NCI-H460 (cell line): ENCODE measurements around the gene PACRG. TPM values are rescaled to one million over a fixed set of nuclear protein-coding genes. Genes with fewer than 3 reads are reported as not detected.

Experiments
- DNase-seq: peaks from one replicate; pipeline ENCODE4 v3.0.0-alpha.2; 2016; ENCODE audit warnings: low read depth; ENCODE audit errors: extremely low read depth
- total RNA-seq: library from RNA; depleted of rRNA; stranded (reverse); fragments of >200 nt; shearing (Covaris generic); gene quantifications from 2 replicates; pipeline ENCODE4 v1.2.3, GENCODE V29; 2014

PACRG gene
- total RNA-seq, 1 experiment from 2014 or later = 0.15 TPM

DNA sequence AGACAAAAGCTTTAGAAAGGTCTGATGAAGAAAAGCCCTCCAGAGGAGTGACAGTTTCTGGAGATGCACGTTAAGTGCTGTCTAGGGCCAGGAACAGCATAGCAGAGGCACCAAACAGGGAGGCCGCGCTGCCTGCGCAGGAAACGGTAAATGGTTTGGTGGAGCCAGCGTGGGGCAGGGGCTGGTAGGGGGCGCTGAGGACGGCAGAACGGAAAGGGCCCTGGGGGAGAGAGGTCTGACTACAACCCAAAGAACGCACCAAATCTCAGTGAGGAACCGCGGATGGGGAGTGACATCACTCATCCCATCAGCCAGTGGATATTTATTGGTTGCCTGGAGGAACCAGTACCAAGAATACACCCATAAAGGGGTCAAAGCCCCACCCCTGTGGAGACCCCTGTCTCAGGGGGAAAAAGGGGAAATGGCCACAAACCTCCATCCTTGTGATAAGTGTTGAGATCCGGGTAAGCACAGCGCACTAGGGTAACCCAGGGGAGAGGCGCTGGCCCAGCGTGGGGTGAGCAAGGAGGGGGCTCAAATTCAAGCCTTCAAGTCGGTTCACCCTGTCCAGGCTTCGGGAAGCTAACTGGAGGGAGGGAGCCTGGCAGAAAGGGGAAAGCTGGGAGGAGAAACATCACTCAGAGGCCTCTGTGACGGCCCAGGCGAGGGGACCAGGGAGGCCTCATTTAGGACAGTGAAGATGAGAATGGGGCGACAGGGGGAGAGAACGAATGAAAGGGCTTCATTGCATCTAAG lies 437.6 kb downstream of the PACRG start:
- DNase-seq = no peak

DNA sequence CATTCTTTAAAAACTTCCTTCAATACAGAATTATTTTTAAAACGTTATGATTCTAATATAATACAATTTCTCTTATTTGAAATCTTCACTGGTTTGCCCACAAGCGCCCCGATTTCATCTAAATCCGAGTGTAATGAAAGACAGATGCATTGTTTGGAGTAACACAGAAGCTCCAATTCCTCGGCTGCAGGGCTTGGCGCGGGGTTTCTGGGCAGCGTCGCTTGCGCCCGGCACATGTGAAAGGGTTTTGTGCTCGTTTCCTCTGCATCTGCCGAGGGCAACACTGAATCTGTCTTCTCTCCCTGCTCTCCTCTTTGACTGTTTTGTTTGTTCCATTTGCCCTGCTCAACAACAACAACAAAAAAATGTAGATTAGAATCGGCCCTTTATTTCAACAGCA lies 438.1 kb downstream of the PACRG start:
- DNase-seq = no peak

DNA sequence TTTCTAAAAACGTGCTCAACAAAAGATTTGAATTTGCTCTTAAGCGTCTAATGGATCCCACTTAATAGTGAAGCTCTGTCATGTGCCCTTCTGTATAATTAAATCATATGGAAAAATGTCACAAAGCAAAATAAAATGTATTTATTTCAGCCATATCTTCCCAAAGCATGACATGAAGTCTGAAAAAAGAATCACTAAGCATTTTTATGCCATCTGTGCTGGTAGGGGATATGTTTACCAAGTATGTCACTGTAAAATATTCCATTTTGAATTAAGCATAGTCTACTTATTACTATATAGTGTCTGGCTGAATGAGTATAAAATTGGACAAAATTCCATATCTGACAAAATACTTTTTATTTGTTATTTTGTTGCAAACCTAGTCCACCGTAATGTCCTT lies 438.7 kb downstream of the PACRG start:
- no peak for DNase-seq

DNA sequence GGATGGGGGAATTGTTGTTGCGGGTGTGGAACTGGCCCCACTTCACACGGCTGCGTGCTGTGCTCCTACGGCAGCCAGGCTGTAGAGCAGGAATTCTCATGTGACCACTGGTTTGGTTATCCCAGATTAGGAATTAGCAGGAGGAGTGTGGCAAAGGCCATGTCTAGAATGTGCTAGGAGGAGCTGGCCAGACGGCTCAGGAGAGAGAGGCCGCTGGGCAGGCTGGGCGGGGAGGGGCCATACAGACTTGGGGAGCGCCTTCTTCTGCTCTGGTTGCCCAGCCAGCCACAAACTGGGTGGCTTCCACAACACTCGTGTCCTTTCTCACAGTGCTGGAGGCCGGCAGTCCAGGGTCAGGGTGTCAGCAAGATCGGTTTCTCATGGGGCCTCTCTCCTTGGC lies 441.7 kb downstream of the PACRG start:
- DNase-seq = no peak

DNA sequence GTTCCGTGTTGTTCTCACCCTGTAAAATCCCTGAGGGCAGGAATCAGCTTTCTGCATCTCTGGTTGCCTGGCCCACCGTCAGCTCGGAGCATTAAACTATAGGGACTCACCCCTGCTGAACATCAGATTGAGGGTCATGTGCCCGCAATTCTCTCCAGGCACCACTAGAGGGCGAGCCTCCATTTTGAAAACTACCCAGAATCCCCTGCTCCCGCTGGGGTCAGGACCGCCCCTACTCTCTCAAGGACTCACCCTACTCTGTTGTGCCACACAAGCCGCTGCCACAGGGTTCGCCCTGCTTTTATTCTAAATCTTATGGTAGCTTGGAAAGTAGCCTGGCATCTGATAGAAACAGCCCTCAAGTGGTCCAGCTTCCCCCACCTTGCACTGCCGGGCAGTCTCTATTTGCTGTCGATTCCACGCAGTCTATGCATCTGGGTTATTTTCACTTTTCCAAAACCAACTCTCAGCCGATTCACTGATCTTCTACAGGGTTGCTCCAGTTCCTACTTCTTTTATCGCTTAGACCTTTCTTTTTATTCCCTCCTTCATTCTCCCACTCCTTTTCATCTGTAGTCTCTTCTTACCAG lies 442.6 kb downstream of the PACRG start:
- DNase-seq = no peak

DNA sequence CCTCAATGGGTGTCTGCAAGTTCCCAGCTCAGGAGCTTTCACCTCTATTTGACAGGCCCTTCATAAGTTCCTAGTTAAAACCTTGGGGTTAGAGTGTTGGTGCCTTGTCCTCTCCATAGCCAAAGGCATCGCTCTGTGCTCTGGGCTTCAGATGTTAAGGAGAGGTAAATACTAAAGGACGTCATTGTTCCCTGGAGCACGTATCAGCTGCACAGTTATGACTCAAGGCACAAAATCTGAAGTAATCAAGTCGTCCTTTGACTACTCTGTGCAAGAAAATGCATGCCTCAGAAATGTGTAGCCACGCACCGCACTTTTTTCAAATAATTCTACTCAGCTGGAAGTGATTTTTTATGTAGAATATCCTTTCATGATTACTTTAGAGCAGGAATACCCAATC lies 446.0 kb downstream of the PACRG start:
- DNase-seq = no peak

DNA sequence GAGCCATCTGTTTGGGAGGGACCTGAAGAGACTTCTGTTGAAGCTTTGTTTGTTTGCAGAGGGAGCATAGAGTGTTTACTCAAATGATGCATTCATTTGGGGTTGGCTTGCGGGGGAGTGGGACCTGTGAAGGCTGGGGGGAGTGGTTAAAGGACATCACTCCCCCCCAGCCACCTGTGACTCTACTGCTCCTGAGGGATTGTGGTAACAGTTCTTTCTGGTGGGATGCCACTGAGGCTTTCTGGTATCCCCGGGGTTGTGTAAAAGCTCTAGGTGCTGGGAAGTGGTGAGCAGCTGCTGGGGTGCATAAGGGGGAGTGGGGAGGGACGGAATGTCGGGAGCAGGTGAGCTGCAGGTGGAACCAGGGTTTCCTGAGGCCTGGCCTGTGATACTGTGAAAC lies 447.5 kb downstream of the PACRG start:
- DNase-seq = no peak

DNA sequence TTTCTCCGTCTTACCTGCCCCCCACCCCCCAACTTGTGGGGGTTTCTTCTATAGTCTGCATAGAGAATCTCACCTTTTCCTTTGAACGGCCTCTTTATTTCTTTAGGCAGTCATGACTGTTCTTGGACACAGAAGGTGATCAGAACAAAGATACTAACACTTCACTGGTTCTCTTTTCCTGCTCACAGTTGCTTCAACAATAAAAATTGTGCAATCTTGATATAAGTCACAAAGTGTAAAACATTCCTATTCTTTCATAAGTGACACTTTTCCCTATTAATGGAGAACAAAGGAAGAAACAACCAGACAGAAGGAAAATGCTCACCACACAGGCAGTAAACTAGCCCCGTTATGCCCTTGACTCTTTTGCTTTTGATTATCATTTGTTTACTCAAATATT lies 448.3 kb downstream of the PACRG start:
- DNase-seq = no peak

DNA sequence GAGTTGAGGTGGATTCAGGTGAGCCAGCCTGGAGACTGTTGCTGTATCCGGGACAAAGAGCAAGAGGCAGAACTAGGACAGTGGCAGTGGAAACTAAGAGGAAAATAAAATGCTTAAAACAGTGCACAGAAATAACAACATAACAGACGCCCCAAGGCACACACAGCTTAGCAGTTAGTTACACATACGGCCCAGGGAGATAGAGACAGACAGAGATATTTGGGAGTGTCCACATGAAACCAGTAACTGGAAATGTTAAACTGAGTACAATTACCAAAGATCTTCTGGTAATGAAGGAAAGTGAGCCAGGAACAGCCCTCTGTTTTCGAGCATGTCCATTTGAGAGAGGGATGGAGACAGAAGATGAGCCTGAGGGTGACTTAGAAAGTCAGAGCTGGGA lies 449.2 kb downstream of the PACRG start:
- DNase-seq = no peak

DNA sequence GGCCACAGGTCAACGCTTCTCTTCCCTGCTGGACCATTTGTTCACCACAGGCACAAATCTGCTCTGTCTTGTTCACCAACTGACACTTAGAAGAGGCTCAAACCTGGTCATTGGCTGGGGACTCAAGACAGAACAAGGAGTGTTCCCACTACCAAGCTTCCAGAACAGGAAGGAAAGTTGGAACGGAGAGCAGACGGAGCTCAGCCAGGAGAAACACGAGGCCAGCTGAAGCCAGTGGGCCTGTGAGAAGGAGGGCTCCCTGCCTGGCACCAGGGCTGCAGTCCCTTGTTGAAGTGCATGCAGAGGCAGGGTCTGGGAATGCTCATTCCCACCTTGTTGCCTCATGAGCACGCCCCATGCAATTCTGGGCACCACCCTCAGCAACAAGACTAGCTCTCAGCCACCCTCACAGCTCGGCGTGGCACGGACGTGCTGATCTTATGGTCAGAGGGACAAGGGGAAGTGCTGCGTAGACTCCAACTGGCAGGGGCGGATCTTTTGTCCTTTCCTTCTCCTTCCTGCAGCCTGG lies 450.2 kb downstream of the PACRG start:
- no peak for DNase-seq

DNA sequence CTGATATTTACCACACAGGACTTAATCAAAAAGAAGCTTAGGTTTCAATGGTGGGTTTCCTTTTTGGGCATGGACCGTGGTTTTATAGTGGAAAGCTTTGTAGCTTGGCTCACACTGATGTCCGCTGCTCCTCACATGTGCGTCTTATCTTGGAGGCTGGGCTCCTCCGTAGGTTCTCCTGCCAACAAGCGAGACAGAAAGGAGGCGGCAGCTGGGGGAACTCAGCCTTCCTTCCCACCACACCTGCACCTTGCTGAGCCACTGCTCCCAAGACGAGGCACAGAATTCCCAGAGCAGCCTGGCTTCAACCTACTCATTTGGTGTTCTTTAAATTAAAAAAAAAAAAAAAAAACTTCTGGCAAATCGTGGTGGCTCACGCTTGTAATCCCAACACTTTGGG lies 451.3 kb downstream of the PACRG start:
- no peak for DNase-seq

DNA sequence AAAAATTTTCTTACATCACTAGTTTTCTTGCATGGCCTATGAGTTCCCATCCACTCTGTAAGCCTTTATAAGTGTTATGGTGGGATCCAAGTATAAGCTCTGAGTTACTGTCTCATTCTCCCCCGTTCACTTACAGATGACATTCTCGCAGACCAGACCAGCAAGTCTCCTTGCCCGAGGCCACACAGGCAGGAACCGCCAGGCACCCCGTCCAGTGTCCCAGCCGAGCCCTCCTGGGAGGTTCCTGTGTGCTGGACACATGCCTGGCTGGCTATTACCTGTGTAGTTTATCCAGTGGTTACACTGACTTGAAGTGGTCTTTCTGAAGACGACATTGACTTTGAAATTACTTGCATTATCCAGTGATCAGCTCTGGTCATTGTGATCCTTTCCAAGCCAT lies 451.9 kb downstream of the PACRG start:
- no peak for DNase-seq

DNA sequence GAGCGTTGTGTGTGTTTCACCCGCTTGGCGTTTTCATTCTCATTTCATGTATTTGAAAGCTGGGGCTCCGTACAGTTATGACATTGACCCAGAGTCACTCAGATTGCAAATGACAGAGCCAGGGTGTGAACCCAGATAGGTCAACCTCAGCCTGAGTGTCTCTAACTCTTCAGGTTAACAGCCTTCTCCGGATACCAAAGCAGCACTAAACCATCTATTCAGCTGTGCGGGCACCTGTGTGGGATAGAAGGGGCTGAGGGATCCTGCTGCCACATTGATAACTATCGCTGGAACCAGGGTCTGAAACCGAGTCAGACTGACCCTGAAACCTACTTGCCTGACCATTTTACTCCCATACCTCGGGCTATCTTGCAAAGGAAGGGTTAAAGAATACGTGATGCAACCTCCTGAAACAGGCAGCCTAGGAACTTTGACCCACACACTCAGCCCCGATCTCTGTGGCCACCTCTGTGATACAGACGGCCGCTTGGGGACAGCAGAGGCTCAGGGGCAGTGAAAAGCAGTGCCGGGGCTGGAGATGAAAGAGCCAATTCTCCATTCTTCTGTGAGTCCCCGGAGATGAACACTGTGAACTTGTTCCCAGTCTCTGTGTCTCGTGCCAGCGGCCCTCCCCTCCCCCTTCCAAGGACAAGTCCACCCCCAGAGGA lies 453.2 kb downstream of the PACRG start:
- peak; percentile 61 for DNase-seq

DNA sequence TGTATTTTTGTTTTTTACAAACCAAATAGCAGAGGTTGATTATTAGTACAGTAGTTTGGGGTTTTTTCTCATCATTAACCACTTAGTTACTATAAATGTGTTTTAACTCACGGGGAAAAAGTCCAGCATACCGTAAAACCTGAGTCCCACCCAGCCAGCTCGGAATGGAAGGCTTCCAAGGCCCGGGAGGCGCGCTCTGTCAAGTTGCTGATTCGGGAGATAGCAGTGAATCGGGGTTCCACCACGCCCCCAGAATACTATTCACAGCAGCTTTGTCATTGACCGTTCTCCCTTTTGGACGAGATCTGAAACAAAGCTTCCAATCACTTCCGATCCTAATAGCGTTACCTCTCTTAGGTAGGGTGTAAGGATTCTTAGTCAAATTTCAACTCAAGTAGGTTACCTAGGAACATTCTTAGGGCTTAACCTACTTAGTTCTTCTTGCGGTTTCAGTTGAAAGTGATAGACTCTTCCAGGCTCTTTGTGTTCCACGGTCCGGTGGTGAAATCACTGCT lies 453.9 kb downstream of the PACRG start:
- no peak for DNase-seq

DNA sequence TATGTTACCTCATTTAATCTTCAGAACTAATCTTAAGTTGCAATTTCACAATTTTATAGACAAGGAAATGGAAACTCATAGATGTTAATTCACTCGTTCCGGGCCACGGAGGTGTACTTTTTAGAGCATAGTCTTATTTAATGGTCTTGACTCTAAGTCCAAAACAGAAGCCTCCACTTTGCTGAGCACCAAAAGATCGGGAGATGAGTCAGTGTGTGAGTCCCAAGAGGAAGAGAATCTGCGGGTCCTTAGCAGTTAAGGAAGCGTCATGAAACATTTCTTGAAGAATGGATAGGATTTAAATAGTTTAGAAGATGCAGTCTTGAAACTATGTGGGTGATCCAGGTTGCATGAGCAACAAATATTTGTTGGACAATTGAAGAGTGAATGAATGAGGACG lies 454.9 kb downstream of the PACRG start:
- DNase-seq = no peak

DNA sequence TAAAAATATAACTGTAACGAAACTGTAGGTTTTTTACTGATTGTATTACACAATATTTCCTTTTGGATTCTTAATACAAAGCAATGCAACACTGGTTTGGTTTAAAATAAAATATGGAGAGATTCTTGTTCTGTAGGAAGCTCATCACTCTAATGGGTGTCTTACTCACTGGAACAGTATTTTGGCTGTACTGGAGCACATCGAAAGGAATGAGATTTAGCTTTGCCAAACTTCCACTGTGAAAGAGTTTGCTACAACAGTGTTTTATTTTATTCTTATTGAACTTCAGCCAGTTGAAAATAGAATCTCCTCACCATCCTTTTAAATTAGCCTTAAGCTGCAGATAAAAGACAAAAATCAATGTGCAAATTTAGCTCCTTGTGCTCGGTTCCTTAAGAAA lies 456.0 kb downstream of the PACRG start:
- no peak for DNase-seq

DNA sequence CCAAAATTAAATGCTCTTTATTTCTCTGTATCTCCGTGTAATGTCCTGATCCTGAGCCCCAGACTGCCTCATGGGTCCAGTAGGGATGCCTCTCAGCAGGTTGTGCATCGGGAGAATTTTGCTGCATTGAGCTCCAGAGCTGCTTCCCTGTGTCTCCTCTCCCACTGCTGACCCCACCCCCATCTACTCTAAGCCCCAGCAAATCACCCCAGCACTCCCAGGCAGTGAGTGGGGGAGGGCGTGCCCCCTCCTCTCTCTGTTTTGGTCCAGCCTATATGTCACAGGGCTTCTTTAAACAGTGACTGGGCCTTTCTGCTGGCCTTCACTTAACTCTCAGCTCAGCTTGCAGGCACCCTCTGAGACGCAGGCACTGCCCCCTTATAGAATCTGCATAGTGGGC lies 458.0 kb downstream of the PACRG start:
- no peak for DNase-seq

DNA sequence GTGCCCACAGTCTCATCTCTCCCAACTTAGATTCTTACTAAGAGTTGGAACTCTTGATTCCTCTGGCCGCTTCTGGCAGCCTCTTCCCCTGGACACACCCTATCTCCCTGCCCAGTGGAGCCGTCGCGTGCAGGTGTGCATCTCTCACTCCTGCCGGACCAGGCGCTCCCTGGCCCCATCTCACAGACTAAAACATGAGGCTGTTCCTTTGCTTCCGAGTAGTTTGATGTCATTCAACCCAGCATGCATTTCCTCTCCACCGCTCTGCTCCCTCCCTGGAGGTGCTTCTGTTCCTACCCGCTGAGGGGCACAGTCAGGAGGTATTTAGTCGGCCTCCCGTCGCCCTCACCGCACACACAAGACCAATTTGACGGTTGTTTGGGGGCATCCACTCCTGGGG lies 458.8 kb downstream of the PACRG start:
- DNase-seq = no peak

DNA sequence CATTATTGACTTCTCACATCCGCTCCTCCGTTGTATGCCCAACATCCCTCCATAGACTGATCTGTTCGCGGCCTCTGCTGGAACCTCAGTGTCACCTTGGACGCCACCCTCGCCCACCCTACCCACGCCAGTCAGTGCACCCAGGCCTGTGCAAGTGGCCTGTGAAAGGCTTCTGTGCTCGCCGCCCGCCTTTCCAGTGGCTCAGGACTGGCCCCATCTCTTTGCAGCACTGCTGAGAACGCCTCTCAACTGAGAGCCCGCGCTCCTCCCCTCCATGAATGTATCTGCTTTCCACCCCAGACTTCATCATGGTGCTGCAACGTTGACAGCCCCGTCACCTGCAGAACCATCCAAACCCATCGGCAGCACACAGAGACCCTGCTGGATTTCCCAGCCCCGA lies 459.4 kb downstream of the PACRG start:
- DNase-seq = no peak

DNA sequence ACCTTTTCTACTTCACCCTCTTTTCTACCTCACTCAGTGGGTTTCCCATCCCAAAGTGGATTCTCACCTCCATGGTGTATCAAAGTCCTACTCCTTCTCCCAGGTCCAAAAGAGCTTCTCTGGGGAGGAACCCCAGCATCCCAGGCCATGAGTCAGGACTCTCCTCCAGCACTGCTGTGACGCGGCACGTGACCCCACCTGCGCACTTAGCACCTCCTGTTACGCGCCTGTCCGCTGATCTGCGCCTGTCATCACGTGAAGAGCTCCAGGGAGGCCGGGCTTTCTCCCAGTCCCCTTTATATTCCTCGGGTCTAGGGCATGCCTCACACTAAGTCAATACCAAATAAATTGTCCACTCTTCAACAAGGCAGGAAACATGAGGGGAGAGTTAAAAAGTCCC lies 459.8 kb downstream of the PACRG start:
- no peak for DNase-seq

DNA sequence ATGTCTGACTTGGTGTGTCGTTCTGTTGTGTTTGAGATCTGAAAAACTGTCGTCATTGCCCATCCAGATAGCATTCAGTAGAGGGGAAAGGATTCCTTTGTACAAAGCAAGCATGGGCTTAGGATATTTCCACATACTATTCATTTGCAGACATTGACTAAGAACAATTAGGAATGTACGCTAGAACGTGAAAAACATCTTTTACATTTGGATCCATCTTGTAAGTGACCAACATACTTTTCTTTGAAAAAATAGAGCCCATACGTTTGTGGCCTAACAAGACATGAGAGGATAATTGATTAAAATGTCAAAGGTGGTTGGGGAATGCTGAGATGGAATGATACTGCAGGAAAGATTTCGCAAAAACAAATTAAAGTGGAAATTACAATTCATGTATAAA lies 461.0 kb downstream of the PACRG start:
- no peak for DNase-seq

DNA sequence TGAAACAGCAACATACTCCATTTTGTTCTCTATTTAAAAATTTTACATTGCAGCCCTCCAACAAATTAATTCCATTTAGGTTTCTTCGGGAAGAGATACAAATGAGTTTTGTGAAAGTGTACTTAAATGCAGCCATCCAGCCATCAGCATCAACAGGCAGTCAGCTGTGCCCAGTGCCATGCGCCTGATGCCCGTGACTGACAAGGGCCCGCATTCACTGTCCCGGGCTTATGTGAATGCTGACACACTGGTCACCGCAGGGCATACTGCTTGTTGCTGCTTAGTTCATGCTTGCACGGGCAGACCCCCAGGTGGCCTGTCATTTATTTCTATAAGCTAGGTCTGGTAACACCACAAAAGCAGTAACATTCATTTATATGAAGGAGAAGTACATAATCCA lies 461.8 kb downstream of the PACRG start:
- no peak for DNase-seq
